SU-DHL-6 (cell line): ENCODE measurements around the gene SRPK2.

ENCODE experiments used
- CTCF ChIP-seq: fragments of 200-600 bp; sonication (generic); IDR thresholded peaks from one replicate; pipeline ENCODE4 v1.5.1; 2017; ENCODE audit warnings: antibody characterized with exemption, mild to moderate bottlenecking, low read length, moderate library complexity; ENCODE audit not compliant: insufficient read depth, poor library complexity, severe bottlenecking
- EZH2phosphoT487 ChIP-seq: fragments of 200-600 bp; sonication (generic), shearing (Covaris generic); conservative IDR thresholded peaks from 2 replicates; pipeline ENCODE4 v1.6.1; 2018; ENCODE audit warnings: mild to moderate bottlenecking, antibody characterized with exemption, low read length, moderate library complexity, mixed read lengths

- TF ChIP-seq EZH2phosphoT487 (no peak), CTCF (no peak)
These were observed 66.8 kb downstream of the SRPK2 start for GRCh38 chr7:105321754-105322455.
